NCI-H1694 treated with DMSO at 0.1 percent for 48 hours (cell line): ENCODE results near the gene BMP8A.
"Not testable (repeated sequence)": the region's sequence is repeated elsewhere in the genome, so short reads cannot be mapped to it uniquely, and the experiment has no call there.

Source experiments
- DNase-seq: peaks from one replicate; lab custom pipeline; 2025; lab: John Stamatoyannopoulos, UW

The BMP8A gene

GRCh38 chr1:39507230-39507928 lies 15.9 kb downstream of the BMP8A start:
- DNase-seq: peak; percentile 99

- no peak for DNase-seq
Measured at GRCh38 chr1:39508266-39508665, 16.8 kb downstream of the BMP8A start.

- no peak for DNase-seq
Measured at GRCh38 chr1:39508857-39509305, 17.4 kb downstream of the BMP8A start.

- DNase-seq: no peak
Measured at GRCh38 chr1:39509360-39510009, 18.0 kb downstream of the BMP8A start.

GRCh38 chr1:39510570-39511186 lies 19.2 kb downstream of the BMP8A start:
- not testable (repeated sequence) for DNase-seq

- not testable (repeated sequence) for DNase-seq
Measured at GRCh38 chr1:39511477-39511876, 20.0 kb downstream of the BMP8A start.

- not testable (repeated sequence) for DNase-seq
Measured at GRCh38 chr1:39512234-39512847, 20.9 kb downstream of the BMP8A start.

GRCh38 chr1:39514710-39515124 lies 23.3 kb downstream of the BMP8A start:
- not testable (repeated sequence) for DNase-seq

- DNase-seq: not testable (repeated sequence)
Measured at GRCh38 chr1:39515131-39516086, 24.0 kb downstream of the BMP8A start.

GRCh38 chr1:39516841-39517240 lies 25.4 kb downstream of the BMP8A start:
- not testable (repeated sequence) for DNase-seq

GRCh38 chr1:39517936-39518335 lies 26.5 kb downstream of the BMP8A start:
- not testable (repeated sequence) for DNase-seq

- not testable (repeated sequence) for DNase-seq
Measured at GRCh38 chr1:39519376-39519775, 27.9 kb downstream of the BMP8A start.

GRCh38 chr1:39522221-39522620 lies 30.8 kb downstream of the BMP8A start:
- DNase-seq: not testable (repeated sequence)

GRCh38 chr1:39522661-39523567 lies 31.5 kb downstream of the BMP8A start:
- DNase-seq: no peak

GRCh38 chr1:39524171-39524570 lies 32.7 kb downstream of the BMP8A start:
- DNase-seq: no peak

- DNase-seq: no peak
Measured at GRCh38 chr1:39524591-39525365, 33.3 kb downstream of the BMP8A start.

- DNase-seq: no peak
Measured at GRCh38 chr1:39525366-39526165, 34.1 kb downstream of the BMP8A start.

GRCh38 chr1:39526466-39527189 lies 35.2 kb downstream of the BMP8A start:
- DNase-seq: no peak
